MCF 10A (cell line): Measurements from ENCODE around the gene NFYB. TPM values are rescaled to one million over a fixed set of nuclear protein-coding genes. Genes with fewer than 3 reads are reported as not detected.

Source experiments
- BruUV-seq: library from RNA; stranded (reverse); fragments of 400-500 nt; replicated peaks from 2 replicates; lab custom pipeline; 2021; lab: Mats Ljungman, UMichigan
- CTCF ChIA-PET: fragments of 300-600 bp; sonication (Branson Sonifier 250); formaldehyde crosslinking; extraction: SDS; loops from one replicate; lab custom pipeline; 2021; ENCODE audit warnings: antibody characterized with exemption, inconsistent platforms; lab: Yijun Ruan, JAX
- POLR2A ChIA-PET: fragments of 300-600, 350-650 bp; sonication (Branson Sonifier 250); formaldehyde crosslinking; extraction: SDS; loops from one replicate; lab custom pipeline; 2020; ENCODE audit warnings: antibody characterized with exemption, inconsistent platforms; lab: Yijun Ruan, JAX
- DNase-seq: peaks from one replicate; pipeline ENCODE4 v3.0.0-alpha.2; 2018; ENCODE audit not compliant: unreplicated experiment
- H3K27ac Mint-ChIP-seq: one replicate; pipeline ENCODE4 v1.8.0; 2022; ENCODE audit warnings: mild to moderate bottlenecking, low read depth, mixed read lengths; ENCODE audit not compliant: unreplicated experiment
- H3K27me3 Mint-ChIP-seq: one replicate; pipeline ENCODE4 v1.8.0; 2022; ENCODE audit warnings: mixed read lengths; ENCODE audit not compliant: insufficient read depth, unreplicated experiment
- H3K36me3 Mint-ChIP-seq: one replicate; pipeline ENCODE4 v1.8.0; 2022; ENCODE audit warnings: mild to moderate bottlenecking, moderate library complexity, mixed read lengths; ENCODE audit not compliant: insufficient read depth, unreplicated experiment
- H3K4me1 Mint-ChIP-seq: one replicate; pipeline ENCODE4 v1.8.0; 2022; ENCODE audit warnings: mixed read lengths; ENCODE audit not compliant: insufficient read depth, unreplicated experiment
- H3K4me3 Mint-ChIP-seq: one replicate; pipeline ENCODE4 v1.8.0; 2022; ENCODE audit warnings: mild to moderate bottlenecking, moderate library complexity, mixed read lengths; ENCODE audit not compliant: unreplicated experiment
- H3K9me3 Mint-ChIP-seq: one replicate; pipeline ENCODE4 v1.8.0; 2022; ENCODE audit warnings: mixed read lengths; ENCODE audit not compliant: unreplicated experiment
- CTCF ChIP-seq: fragments of 200-600 bp; IDR thresholded peaks from one replicate; pipeline ENCODE4 v1.8.0; 2022; ENCODE audit warnings: antibody characterized with exemption, mild to moderate bottlenecking; ENCODE audit not compliant: unreplicated experiment
- intact Hi-C: fragments of 100-400 bp; cut with micrococcal nuclease; formaldehyde crosslinking; loops from 2 replicates; pipeline ENCODE4 v1.14.1; 2022
- total RNA-seq: library from RNA; stranded (reverse); gene quantifications from 2 replicates; pipeline ENCODE4 v1.2.3, GENCODE V29; 2022

Gene NFYB
- total RNA-seq, 1 experiment from 2014 or later, result 24.8 TPM

DNA sequence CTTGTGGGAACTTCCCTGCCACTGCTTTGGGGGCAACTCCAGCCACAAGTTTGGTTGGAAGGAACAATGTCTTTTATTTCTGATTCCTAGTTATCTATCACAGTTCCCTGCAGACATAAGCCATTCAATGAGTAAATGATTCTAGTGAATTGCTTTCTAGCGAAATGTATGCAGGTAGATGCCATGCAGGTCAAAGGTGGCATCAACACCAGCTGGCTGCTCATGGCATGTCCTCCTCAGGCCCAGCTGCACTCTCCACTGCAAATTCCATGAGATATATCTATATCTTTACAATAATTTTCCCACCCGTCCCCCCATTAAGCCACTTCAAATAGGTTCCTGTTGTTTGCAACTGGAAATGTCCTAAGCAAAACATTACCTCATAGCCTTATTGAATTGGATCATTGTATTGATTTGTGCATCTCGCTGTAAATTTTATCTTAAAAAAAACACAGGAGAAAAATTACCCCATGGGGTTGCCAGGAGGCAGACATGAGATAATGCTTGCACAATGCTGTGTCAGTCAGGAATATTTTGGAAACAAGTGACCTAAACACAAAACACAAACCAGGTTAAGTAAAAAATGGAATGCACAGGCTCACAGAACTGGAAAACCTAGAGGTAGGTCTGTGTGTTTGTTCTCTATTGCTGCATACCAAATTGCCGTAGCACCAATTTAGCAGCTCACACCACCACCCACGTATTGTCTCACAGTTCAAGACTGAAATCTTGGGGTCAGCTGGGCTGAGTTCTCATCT lies 44.8 kb upstream of the NFYB start:
- ChIA-PET CTCF (interaction anchor here (1.3 kb wide), 1 partner anchor 10 kb away, joined by 4 read pairs; no protein-coding TSS in a partner anchor), POLR2A (interaction anchor here (0.6 to 1.6 kb wide), 2 partner anchors 37 to 105 kb away, joined by 3 to 4 read pairs; no protein-coding TSS in a partner anchor)
- Mint-ChIP-seq H3K4me1 (peaks cover 46% of the 10 kb centered on the region), H3K9me3 (no peaks in the 10 kb centered on the region), H3K27ac (peak overlapping the region; percentile 39), H3K4me3 (no peak overlapping the region), H3K27me3 (no peaks in the 10 kb centered on the region), H3K36me3 (no peaks in the 10 kb centered on the region)
- TF ChIP-seq CTCF, result no peak
- BruUV-seq, result no TSS peak
- no peak for DNase-seq
- intact Hi-C loops, result no loop called here

GRCh38 chr12:104182144-104182543 lies 44.1 kb upstream of the NFYB start:
- POLR2A ChIA-PET, result interaction anchor here (0.6 to 1.0 kb wide), 3 partner anchors 37 to 51 kb away, joined by 3 to 7 read pairs (median 3); partner anchors contain the start of gene NFYB
- Mint-ChIP-seq H3K36me3 (no peaks in the 10 kb centered on the region), H3K27me3 (no peaks in the 10 kb centered on the region), H3K4me1 (peaks cover 52% of the 10 kb centered on the region), H3K27ac (peak overlapping the region; percentile 39), H3K9me3 (no peaks in the 10 kb centered on the region), H3K4me3 (peak overlapping the region; percentile 7)
- intact Hi-C loops, result no loop called here
- no TSS peak for BruUV-seq
- DNase-seq, result peak; percentile 95
- TF ChIP-seq CTCF, result no peak
- CTCF ChIA-PET, result no interaction called here

DNA sequence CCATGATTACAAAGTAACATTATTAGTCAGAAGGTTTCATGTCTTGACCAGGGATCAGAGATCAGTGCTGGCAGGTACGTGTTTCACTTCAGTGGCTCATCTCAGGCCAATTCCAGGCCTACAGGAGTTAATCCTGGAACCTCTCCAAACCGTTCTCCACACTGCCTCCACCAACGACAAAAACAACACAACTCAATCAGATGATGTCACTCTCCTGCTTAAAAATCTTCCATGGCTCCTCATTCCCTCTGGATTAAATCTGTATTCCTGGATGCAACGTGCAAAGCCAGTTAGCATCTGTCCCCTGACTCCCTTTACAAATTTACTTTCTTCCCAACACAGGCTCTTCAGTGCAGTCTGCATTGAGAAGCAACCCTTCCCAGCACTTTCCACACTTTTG lies 43.3 kb upstream of the NFYB start:
- ChIA-PET POLR2A (interaction anchor here (1.0 kb wide), 2 partner anchors 44 to 50 kb away, joined by 3 to 7 read pairs; partner anchors contain the start of gene NFYB), CTCF (no interaction called here)
- no peak for TF ChIP-seq CTCF
- H3K9me3 Mint-ChIP-seq, result no peaks in the 10 kb centered on the region
- DNase-seq, result peak; percentile 84
- no peak overlapping the region for H3K4me3 Mint-ChIP-seq
- no peaks in the 10 kb centered on the region for H3K27me3 Mint-ChIP-seq
- H3K4me1 Mint-ChIP-seq, result peaks cover 55% of the 10 kb centered on the region
- intact Hi-C loops, result no loop called here
- H3K27ac Mint-ChIP-seq, result peak overlapping the region; percentile 35
- BruUV-seq, result no TSS peak
- H3K36me3 Mint-ChIP-seq, result no peaks in the 10 kb centered on the region

DNA sequence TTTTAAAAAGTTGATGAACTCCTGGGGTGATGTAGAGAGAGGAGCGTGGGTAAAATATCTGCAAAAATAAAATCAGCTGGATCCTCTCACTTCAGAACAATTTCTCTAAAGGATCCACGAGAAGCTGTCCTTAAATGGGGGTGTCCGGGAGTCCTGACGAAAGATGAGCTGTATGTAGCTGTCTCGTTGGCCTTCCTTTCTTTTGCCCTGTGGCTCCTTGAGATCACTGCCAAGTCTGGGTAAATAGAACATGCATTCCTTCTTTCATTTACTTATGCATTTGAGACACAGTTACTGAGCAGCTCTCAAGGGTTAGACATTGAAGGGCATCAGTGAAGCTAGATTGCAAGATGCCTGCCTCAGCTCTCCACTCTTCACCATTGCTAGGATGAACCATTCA lies 42.4 kb upstream of the NFYB start:
- Mint-ChIP-seq H3K4me3 (no peak overlapping the region), H3K4me1 (peaks cover 55% of the 10 kb centered on the region), H3K27me3 (no peaks in the 10 kb centered on the region), H3K27ac (peak overlapping the region; percentile 35), H3K36me3 (no peaks in the 10 kb centered on the region), H3K9me3 (no peaks in the 10 kb centered on the region)
- no peak for TF ChIP-seq CTCF
- DNase-seq, result peak; percentile 56
- POLR2A ChIA-PET, result interaction anchor here (0.5 to 1.3 kb wide), 7 partner anchors 10 to 340 kb away, joined by 3 to 9 read pairs (median 3); partner anchors contain the start of genes NFYB and NT5DC3
- CTCF ChIA-PET, result interaction anchor here (0.9 kb wide), 2 partner anchors 13 to 21 kb away, joined by 3 to 4 read pairs; no protein-coding TSS in a partner anchor
- no TSS peak for BruUV-seq
- intact Hi-C loops, result no loop called here
